B cell (primary cell): ENCODE results near the gene RABGAP1L. TPM values are rescaled to one million over a fixed set of nuclear protein-coding genes. Genes with fewer than 3 reads are reported as not detected.
A peak's percentile ranks its signal among the peaks of the same experiment; 100 is the strongest.

Experiments used
- ATAC-seq: fragments of 200-7000 bp; cut with Tn5 transposase; one replicate; pipeline ENCODE4 v1.10.0; 2021; ENCODE audit warnings: low read depth, mild to moderate bottlenecking, moderate number of reproducible peaks, moderate library complexity
- CTCF ChIA-PET: fragments of 350-600 bp; sonication (Branson Sonifier 250); formaldehyde crosslinking; loops from one replicate; lab custom pipeline; 2021; ENCODE audit warnings: antibody characterized with exemption, inconsistent platforms; lab: Charles Lee
- POLR2A ChIA-PET: fragments of 350-600 bp; sonication (Branson Sonifier 250); formaldehyde crosslinking; loops from one replicate; lab custom pipeline; 2021; ENCODE audit warnings: antibody characterized with exemption; lab: Charles Lee
- DNase-seq: peaks from one replicate; pipeline ENCODE4 v3.0.0; 2013
- H2AFZ ChIP-seq: 2 replicates; pipeline ENCODE4 v1.6.1; 2012; ENCODE audit warnings: mild to moderate bottlenecking, low read depth, low read length; ENCODE audit not compliant: insufficient read depth, poor library complexity, severe bottlenecking
- H3K27ac ChIP-seq, 2 donors: 1 replicate in 1 of 2; 2 replicates in 1 of 2; pipeline ENCODE4 v1.5.1; 2012 to 2013; ENCODE audit warnings: low read length in 2 of 2, mild to moderate bottlenecking in 2 of 2, moderate library complexity in 1 of 2
- H3K27me3 ChIP-seq, 4 experiments: fragments of 200-600 bp in 1 of 4; sonication (generic) in 1 of 4; replicated peaks in 1 of 4; 1 replicate in 2 of 4; 2 replicates in 2 of 4; pipeline versions ENCODE4 v1.6.1 to v1.7.0; 2013 to 2016; ENCODE audit warnings: low read length in 3 of 4, mild to moderate bottlenecking in 2 of 4, mixed read lengths in 1 of 4, moderate library complexity in 1 of 4; ENCODE audit not compliant: insufficient read depth in 4 of 4, control insufficient read depth in 3 of 4; ENCODE audit errors: control extremely low read depth in 1 of 4
- H3K36me3 ChIP-seq, 2 experiments: replicated peaks in 1 of 2; 1 replicate in 1 of 2; 2 replicates in 1 of 2; pipeline versions ENCODE4 v1.6.1 to v1.7.1; 2013; ENCODE audit warnings: low read length in 1 of 2; ENCODE audit not compliant: insufficient read depth in 2 of 2, control insufficient read depth in 1 of 2; ENCODE audit errors: control extremely low read depth in 1 of 2, extremely low read depth in 1 of 2
- H3K4me1 ChIP-seq, 2 donors: fragments of 200-600 bp in 1 of 2; sonication (generic) in 1 of 2; 1 replicate in 1 of 2; 2 replicates in 1 of 2; pipeline versions ENCODE4 v1.5.1 to v1.6.1; 2013 to 2017; ENCODE audit warnings: low read length in 2 of 2; ENCODE audit not compliant: control insufficient read depth in 2 of 2, insufficient read depth in 2 of 2
- H3K4me2 ChIP-seq: replicated peaks from 2 replicates; pipeline ENCODE3; 2012; ENCODE audit warnings: mild to moderate bottlenecking, low read depth, low read length; ENCODE audit not compliant: poor library complexity, severe bottlenecking
- H3K4me3 ChIP-seq, 5 experiments: fragments of 200-600 bp in 1 of 5; sonication (generic) in 1 of 5; 1 replicate in 3 of 5; 2 replicates in 2 of 5; pipeline versions ENCODE4 v1.5.1 to v1.7.0; 2011 to 2016; ENCODE audit warnings: low read length in 4 of 5, mild to moderate bottlenecking in 4 of 5, low read depth in 2 of 5, control low read depth in 1 of 5, moderate library complexity in 1 of 5; ENCODE audit not compliant: insufficient read depth in 1 of 5; ENCODE audit errors: control extremely low read depth in 1 of 5, extremely low read depth in 1 of 5
- H3K79me2 ChIP-seq: fragments of 200-600 bp; sonication (generic); one replicate; pipeline ENCODE4 v1.6.0; 2016; ENCODE audit warnings: low read length; ENCODE audit not compliant: control insufficient read depth, insufficient read depth
- H3K9ac ChIP-seq: fragments of 200-600 bp; sonication (generic); 2 replicates; pipeline ENCODE4 v1.6.1; 2017; ENCODE audit warnings: mild to moderate bottlenecking, low read length, moderate library complexity
- H3K9me3 ChIP-seq, 3 donors: one replicate each; pipeline versions ENCODE4 v1.6.1 to v1.7.1; 2013; ENCODE audit warnings: low read length in 2 of 3; ENCODE audit not compliant: control insufficient read depth in 2 of 3, insufficient read depth in 1 of 3; ENCODE audit errors: control extremely low read depth in 1 of 3
- H4K20me1 ChIP-seq: 2 replicates; pipeline ENCODE4 v1.6.0; 2012; ENCODE audit warnings: mild to moderate bottlenecking, low read length; ENCODE audit not compliant: insufficient read depth, control insufficient read depth, poor library complexity, severe bottlenecking
- H3K27ac Mint-ChIP-seq: one replicate; pipeline ENCODE4 v1.8.0; 2021; ENCODE audit warnings: mixed read lengths
- H3K27me3 Mint-ChIP-seq: one replicate; pipeline ENCODE4 v1.8.0; 2021; ENCODE audit warnings: mixed read lengths
- H3K4me1 Mint-ChIP-seq: one replicate; pipeline ENCODE4 v1.8.0; 2021; ENCODE audit warnings: mixed read lengths
- H3K4me3 Mint-ChIP-seq: one replicate; pipeline ENCODE4 v1.8.0; 2021; ENCODE audit warnings: mixed read lengths
- H3K9me3 Mint-ChIP-seq: one replicate; pipeline ENCODE4 v1.8.0; 2022; ENCODE audit warnings: mixed read lengths; ENCODE audit not compliant: insufficient read depth
- CTCF ChIP-seq: fragments of 200-600 bp; IDR thresholded peaks from one replicate; pipeline ENCODE4 v1.8.0; 2022; ENCODE audit warnings: antibody characterized with exemption, mild to moderate bottlenecking
- EZH2 ChIP-seq: IDR thresholded peaks from 2 replicates; pipeline ENCODE4 v1.6.1; 2012; ENCODE audit warnings: borderline replicate concordance, low read depth, mild to moderate bottlenecking, moderate library complexity, low read length; ENCODE audit not compliant: insufficient read depth, poor library complexity, severe bottlenecking
- WGBS: methylation state at CpG from one replicate; pipeline ENCODE4 v1.1.5; 2013; ENCODE audit warnings: missing lambda C conversion rate; ENCODE audit not compliant: insufficient coverage; 5-methylcytosine and 5-hydroxymethylcytosine counted together
- intact Hi-C: fragments of 100-400 bp; cut with micrococcal nuclease; formaldehyde crosslinking; loops from one replicate; pipeline ENCODE4 v1.10.0; 2022
- polyA plus RNA-seq: library from polyadenylated mRNA; depleted of rRNA; stranded (reverse); fragments of >200 nt; gene quantifications from 2 replicates; pipeline ENCODE4 v1.2.3, GENCODE V29; 2012
- total RNA-seq, 2 donors: library from RNA; stranded (reverse); fragments of 120-200 nt in 1 of 2; gene quantifications; 1 replicate in 1 of 2; 2 replicates in 1 of 2; pipeline versions ENCODE4 v1.2.3 to v1.2.4, GENCODE V29; 2013 to 2022

The RABGAP1L gene
- total and polyA plus RNA-seq, 2 donors (not counting 1 experiment from before 2014, with no cell fraction given): 34.9 to 159 TPM

- Histone ChIP-seq H3K27me3 (no peaks in the 10 kb centered on the region), H3K4me3 (no peak overlapping the region), H3K36me3 (peaks cover 0 to under 1% of the 10 kb centered on the region in 2 experiments), H3K4me2 (no peak overlapping the region), H3K9ac (no peak overlapping the region), H3K27ac (no peak overlapping the region), H3K79me2 (no peaks in the 10 kb centered on the region), H4K20me1 (no peaks in the 10 kb centered on the region), H2AFZ (no peak overlapping the region), H3K9me3 (no peaks in the 10 kb centered on the region), H3K4me1 (peaks cover 0 to 9% of the 10 kb centered on the region in 2 donors)
- TF ChIP-seq CTCF: no peak
- no peak for TF ChIP-seq EZH2
- no peak overlapping the region for H3K4me3 Mint-ChIP-seq
- 71% methylated on average over 1 of the region's 2 CpGs for WGBS
- H3K9me3 Mint-ChIP-seq: no peaks in the 10 kb centered on the region
- H3K27ac Mint-ChIP-seq: no peak overlapping the region
- intact Hi-C loops: no loop called here
- ATAC-seq (no peak), DNase-seq (no peak)
- ChIA-PET POLR2A (no interaction called here), CTCF (no interaction called here)
- H3K4me1 Mint-ChIP-seq: peaks cover 20% of the 10 kb centered on the region
- no peaks in the 10 kb centered on the region for H3K27me3 Mint-ChIP-seq
Observed at GRCh38 chr1:174946031-174946430, 786.7 kb downstream of the RABGAP1L start.

GRCh38 chr1:174949061-174949460 is 789.7 kb downstream of the RABGAP1L start:
- no peak overlapping the region for H3K4me3 Mint-ChIP-seq
- no peak for DNase-seq
- no peaks in the 10 kb centered on the region for H3K9me3 ChIP-seq
- no peak overlapping the region for H3K4me3 ChIP-seq
- ATAC-seq: no peak
- no peaks in the 10 kb centered on the region for H3K9me3 Mint-ChIP-seq
- peak overlapping the region in 1 of 2 donors; percentile 12 for H3K27ac ChIP-seq
- H3K27ac Mint-ChIP-seq: peak overlapping the region; percentile 51
- peaks cover 14 to 15% of the 10 kb centered on the region in 2 donors for H3K4me1 ChIP-seq
- ChIA-PET POLR2A (no interaction called here), CTCF (no interaction called here)
- H4K20me1 ChIP-seq: no peaks in the 10 kb centered on the region
- H3K27me3 Mint-ChIP-seq: no peaks in the 10 kb centered on the region
- intact Hi-C loops: no loop called here
- peaks cover 0 to 2% of the 10 kb centered on the region in 2 experiments for H3K36me3 ChIP-seq
- H3K9ac ChIP-seq: no peak overlapping the region
- WGBS: 100% methylated on average over 1 of the region's 1 CpG
- H3K4me2 ChIP-seq: no peak overlapping the region
- no peaks in the 10 kb centered on the region for H3K27me3 ChIP-seq
- no peak overlapping the region for H2AFZ ChIP-seq
- TF ChIP-seq EZH2: no peak
- TF ChIP-seq CTCF: no peak
- peaks cover 22% of the 10 kb centered on the region for H3K4me1 Mint-ChIP-seq
- no peaks in the 10 kb centered on the region for H3K79me2 ChIP-seq
